Activated CD4-positive, alpha-beta T cell treated with anti-CD3 and anti-CD28 coated beads for 36 hours (primary cell): Measurements from ENCODE around the gene FBXO46. TPM values are rescaled to one million over a fixed set of nuclear protein-coding genes. Genes with fewer than 3 reads are reported as not detected.

Experiments
- ATAC-seq: fragments of 200-7000 bp; cut with Tn5 transposase; one replicate; pipeline ENCODE4 v1.10.0; 2021; ENCODE audit warnings: mild to moderate bottlenecking, moderate library complexity
- CTCF ChIA-PET: fragments of 350-600 bp; sonication (Branson Sonifier 250); formaldehyde crosslinking; loops from one replicate; lab custom pipeline; 2021; ENCODE audit warnings: antibody characterized with exemption; lab: Charles Lee
- POLR2A ChIA-PET: fragments of 350-600 bp; sonication (Branson Sonifier 250); formaldehyde crosslinking; loops from one replicate; lab custom pipeline; 2021; ENCODE audit warnings: antibody characterized with exemption, inconsistent platforms; lab: Charles Lee
- DNase-seq: peaks from one replicate; pipeline ENCODE4 v3.0.0-alpha.2; 2020
- H3K27ac Mint-ChIP-seq: one replicate; pipeline ENCODE4 v1.8.0; 2021; ENCODE audit warnings: mixed read lengths
- H3K27me3 Mint-ChIP-seq: one replicate; pipeline ENCODE4 v1.8.0; 2021; ENCODE audit warnings: mixed read lengths
- H3K36me3 Mint-ChIP-seq: one replicate; pipeline ENCODE4 v1.8.0; 2021; ENCODE audit warnings: low read depth, mixed read lengths
- H3K4me1 Mint-ChIP-seq: one replicate; pipeline ENCODE4 v1.8.0; 2021; ENCODE audit warnings: mixed read lengths
- H3K4me3 Mint-ChIP-seq: one replicate; pipeline ENCODE4 v1.8.0; 2021; ENCODE audit warnings: mild to moderate bottlenecking, moderate library complexity, mixed read lengths
- H3K9me3 Mint-ChIP-seq: one replicate; pipeline ENCODE4 v1.8.0; 2021; ENCODE audit warnings: low read depth, mixed read lengths
- intact Hi-C, 2 experiments: fragments of 100-400 bp; cut with DNase I in 1 of 2; cut with micrococcal nuclease in 1 of 2; formaldehyde crosslinking; loops; one replicate each; pipeline versions ENCODE4 v1.14.2 to v1.15.1; 2022 to 2024; cut with DNase I, micrococcal nuclease
- microRNA-seq: library from miRNA; unstranded; fragments of <30 nt; microRNA quantifications from one replicate; pipeline ENCODE4 v1.2.0, GENCODE V29; 2021; ENCODE audit warnings: borderline replicate concordance
- total RNA-seq, 2 experiments: library from RNA; stranded (reverse); gene quantifications; one replicate each; pipeline ENCODE4 v1.2.3, GENCODE V29; 2021

FBXO46 gene
- total RNA-seq, 2 experiments from 2014 or later: 32.3 to 43.3 TPM

DNA sequence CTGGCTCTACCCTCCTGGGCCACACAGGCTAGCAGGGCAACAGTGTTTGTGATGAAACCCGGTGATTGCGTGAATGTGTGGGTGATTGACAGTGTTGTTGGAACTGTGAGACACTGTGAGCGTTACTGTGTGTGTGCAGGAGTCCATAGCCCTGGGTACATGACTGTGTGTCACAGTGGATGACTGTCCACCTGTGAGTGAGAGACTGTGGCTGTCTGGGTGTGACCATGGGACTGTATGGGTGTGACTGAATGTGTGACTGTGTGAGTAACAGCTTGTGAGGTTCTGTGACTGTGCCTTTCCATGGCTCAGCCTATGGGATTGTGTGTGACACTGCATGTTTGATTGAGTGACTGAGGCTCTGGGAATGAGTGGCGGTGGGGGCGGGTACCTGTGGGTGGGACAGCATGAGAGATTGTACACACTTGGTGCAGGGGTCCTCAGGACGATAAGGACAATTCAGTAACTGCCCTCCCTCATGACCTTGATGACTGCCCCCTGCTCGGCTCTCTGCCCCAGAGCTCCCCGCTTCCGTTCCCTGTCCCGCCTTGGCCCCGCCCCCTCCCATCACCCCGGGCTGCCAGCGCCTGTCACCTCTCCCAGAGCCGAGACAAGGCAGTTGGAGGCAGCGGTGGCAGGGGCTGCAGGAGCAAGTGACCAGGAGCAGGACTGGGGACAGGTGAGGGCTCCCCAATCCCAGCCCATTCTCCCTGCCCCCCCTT lies 62.9 kb downstream of the FBXO46 start, which contains the start of gene GIPR:
Gene GIPR, plus strand, starts transcription at position 602 of the 722 bp plus-strand sequence. CDS start 1,300 bp downstream, outside the sequence.
- H3K9me3 Mint-ChIP-seq: no peaks in the 10 kb centered on the region
- peak within 1 kb of the TSS; percentile 81 for H3K27ac Mint-ChIP-seq
- CTCF ChIA-PET: interaction anchor here (0.7 to 2.7 kb wide), 2 partner anchors 13 to 149 kb away, joined by 5 to 11 read pairs; no protein-coding TSS in a partner anchor
- peak within 1 kb of the TSS; percentile 77 for H3K4me3 Mint-ChIP-seq
- POLR2A ChIA-PET: no interaction called here
- peaks cover 22% of the 10 kb centered on the region for H3K27me3 Mint-ChIP-seq
- DNase-seq (peak; percentile 88), ATAC-seq (peak; percentile 95)
- no peaks in the 10 kb centered on the region for H3K36me3 Mint-ChIP-seq
- peaks cover 24% of the 10 kb centered on the region for H3K4me1 Mint-ChIP-seq
- intact Hi-C loops: loop anchor here in 1 of 2 experiments (1.0 kb wide), 6 partner anchors 10 to 83 kb away; partner anchors contain the start of genes OPA3 and QPCTL

DNA sequence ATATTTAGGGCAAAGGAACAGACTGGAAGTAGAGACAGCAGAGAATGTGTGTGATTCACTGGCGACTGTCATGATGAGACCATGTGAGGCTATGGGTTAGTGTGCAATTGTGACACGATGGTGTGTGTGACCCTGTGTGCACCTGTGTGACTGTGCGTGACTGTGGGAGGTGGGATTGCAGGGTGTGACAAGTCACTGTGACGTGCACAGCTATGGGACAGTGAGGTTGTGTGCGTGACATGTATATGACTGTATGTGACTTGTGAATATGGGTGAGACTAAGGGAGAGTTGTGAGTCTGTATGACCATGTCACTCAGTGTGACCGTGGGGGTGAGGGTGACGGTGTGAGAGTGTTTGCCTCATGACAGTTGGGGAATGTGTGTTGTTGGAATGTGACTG lies 66.1 kb downstream of the FBXO46 start:
- intact Hi-C loops: no loop called here
- H3K36me3 Mint-ChIP-seq: no peaks in the 10 kb centered on the region
- H3K4me3 Mint-ChIP-seq: no peak overlapping the region
- no peak for ATAC-seq
- POLR2A ChIA-PET: no interaction called here
- H3K9me3 Mint-ChIP-seq: no peaks in the 10 kb centered on the region
- DNase-seq: no peak
- peak overlapping the region; percentile 6 for H3K27ac Mint-ChIP-seq
- CTCF ChIA-PET: no interaction called here
- peaks cover 13% of the 10 kb centered on the region for H3K27me3 Mint-ChIP-seq
- peaks cover 21% of the 10 kb centered on the region for H3K4me1 Mint-ChIP-seq

GRCh38 chr19:45663800-45664199 lies 66.9 kb downstream of the FBXO46 start:
- intact Hi-C loops: no loop called here
- Mint-ChIP-seq H3K9me3 (no peaks in the 10 kb centered on the region), H3K4me1 (peaks cover 15% of the 10 kb centered on the region), H3K27me3 (peaks cover 15% of the 10 kb centered on the region), H3K36me3 (no peaks in the 10 kb centered on the region), H3K27ac (no peak overlapping the region), H3K4me3 (no peak overlapping the region)
- POLR2A ChIA-PET: no interaction called here
- CTCF ChIA-PET: interaction anchor here (1.1 kb wide), 1 partner anchor 179 kb away, joined by 3 read pairs; no protein-coding TSS in a partner anchor
- DNase-seq (no peak), ATAC-seq (no peak)

DNA sequence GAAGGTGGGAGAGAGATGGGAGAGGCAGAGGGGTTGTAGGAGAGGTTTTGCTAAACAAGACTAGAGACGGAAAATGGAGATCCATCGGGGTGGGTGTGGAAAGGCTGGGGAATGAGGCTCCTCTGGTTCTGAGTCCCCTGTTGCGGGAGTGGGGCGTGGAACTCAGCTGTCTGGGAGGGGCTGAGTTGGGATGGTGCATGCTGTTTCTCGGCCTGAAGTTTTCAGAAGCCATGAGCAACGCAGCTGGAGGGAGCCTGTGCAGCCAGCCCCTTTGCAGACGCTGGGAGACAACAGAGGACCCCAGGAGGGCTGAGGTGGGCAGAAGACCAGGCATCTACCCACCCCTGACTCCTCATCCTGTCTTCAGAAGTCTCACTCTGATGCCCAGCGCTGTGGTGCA lies 70.1 kb downstream of the FBXO46 start:
- Mint-ChIP-seq H3K36me3 (no peaks in the 10 kb centered on the region), H3K27ac (no peak overlapping the region), H3K9me3 (no peaks in the 10 kb centered on the region), H3K27me3 (peaks cover 17% of the 10 kb centered on the region), H3K4me3 (no peak overlapping the region), H3K4me1 (no peaks in the 10 kb centered on the region)
- intact Hi-C loops: no loop called here
- no peak for DNase-seq
- CTCF ChIA-PET: no interaction called here
- no peak for ATAC-seq
- POLR2A ChIA-PET: no interaction called here

Small RNAs within 50 kb of the gene (microRNA-seq; reads per million reads assigned to microRNA genes)
- gene MIR642A (not detected), gene MIR642B (not detected)

Other genes with a start within 250 kb of the FBXO46 start
- 1 to 10 TPM; 2.0 to 3.2 TPM for gene RTN2, start 233.8 kb downstream of the FBXO46 start, total RNA-seq
- 1 to 10 TPM; 2.8 to 3.1 TPM for gene PPM1N, start 232.5 kb downstream of the FBXO46 start, total RNA-seq
- gene VASP, start 223.4 kb downstream of the FBXO46 start, total RNA-seq: 100 to 1,000 TPM; 152 to 153 TPM
- 10 to 100 TPM; 13.8 to 14.4 TPM for gene OPA3, start 146.1 kb downstream of the FBXO46 start, total RNA-seq
- gene GPR4, start 128.7 kb downstream of the FBXO46 start, total RNA-seq: not detected
- gene EML2, start 91.5 kb downstream of the FBXO46 start, total RNA-seq: 100 to 1,000 TPM; 121 to 134 TPM
- 1 to 10 TPM; 4.5 to 5.9 TPM for gene GIPR, start 62.7 kb downstream of the FBXO46 start, total RNA-seq
- 100 to 1,000 TPM; 619 to 839 TPM for gene SNRPD2, start 38.9 kb downstream of the FBXO46 start, total RNA-seq
- gene QPCTL, start 38.2 kb downstream of the FBXO46 start, total RNA-seq: 10 to 100 TPM; 17.3 to 18.7 TPM
- gene MEIOSIN, start 2.5 kb upstream of the FBXO46 start, total RNA-seq: not detected
- 1 to 10 TPM; 2.0 to 2.2 TPM for gene SIX5, start 38.4 kb upstream of the FBXO46 start, total RNA-seq
- 10 to 100 TPM; 15.0 to 19.4 TPM for gene DMPK, start 51.6 kb upstream of the FBXO46 start, total RNA-seq
- 10 to 100 TPM; 31.1 to 35.1 TPM for gene DMWD, start 61.9 kb upstream of the FBXO46 start, total RNA-seq
- gene RSPH6A, start 84.4 kb upstream of the FBXO46 start, total RNA-seq: under 1 TPM; 0.21 to 0.23 TPM
- 100 to 1,000 TPM; 108 to 128 TPM for gene SYMPK, start 132.3 kb upstream of the FBXO46 start, total RNA-seq
- under 1 TPM; 0.40 to 0.62 TPM for gene FOXA3, start 133.4 kb upstream of the FBXO46 start, total RNA-seq
- 10 to 100 TPM; 12.6 to 15.2 TPM for gene IRF2BP1, start 155.2 kb upstream of the FBXO46 start, total RNA-seq
- gene MYPOP, start 171.7 kb upstream of the FBXO46 start, total RNA-seq: 1 to 10 TPM; 5.0 to 5.6 TPM
- not detected for gene NANOS2, start 183.9 kb upstream of the FBXO46 start, total RNA-seq
- gene NOVA2, start 243.0 kb upstream of the FBXO46 start, total RNA-seq: under 1 TPM; 0.02 to 0.09 TPM